Measurements from ENCODE around the gene MRPS21. TPM values are rescaled to one million over a fixed set of nuclear protein-coding genes. Genes with fewer than 3 reads are reported as not detected.

The MRPS21 gene
- 58.9 TPM for total RNA-seq

DNA sequence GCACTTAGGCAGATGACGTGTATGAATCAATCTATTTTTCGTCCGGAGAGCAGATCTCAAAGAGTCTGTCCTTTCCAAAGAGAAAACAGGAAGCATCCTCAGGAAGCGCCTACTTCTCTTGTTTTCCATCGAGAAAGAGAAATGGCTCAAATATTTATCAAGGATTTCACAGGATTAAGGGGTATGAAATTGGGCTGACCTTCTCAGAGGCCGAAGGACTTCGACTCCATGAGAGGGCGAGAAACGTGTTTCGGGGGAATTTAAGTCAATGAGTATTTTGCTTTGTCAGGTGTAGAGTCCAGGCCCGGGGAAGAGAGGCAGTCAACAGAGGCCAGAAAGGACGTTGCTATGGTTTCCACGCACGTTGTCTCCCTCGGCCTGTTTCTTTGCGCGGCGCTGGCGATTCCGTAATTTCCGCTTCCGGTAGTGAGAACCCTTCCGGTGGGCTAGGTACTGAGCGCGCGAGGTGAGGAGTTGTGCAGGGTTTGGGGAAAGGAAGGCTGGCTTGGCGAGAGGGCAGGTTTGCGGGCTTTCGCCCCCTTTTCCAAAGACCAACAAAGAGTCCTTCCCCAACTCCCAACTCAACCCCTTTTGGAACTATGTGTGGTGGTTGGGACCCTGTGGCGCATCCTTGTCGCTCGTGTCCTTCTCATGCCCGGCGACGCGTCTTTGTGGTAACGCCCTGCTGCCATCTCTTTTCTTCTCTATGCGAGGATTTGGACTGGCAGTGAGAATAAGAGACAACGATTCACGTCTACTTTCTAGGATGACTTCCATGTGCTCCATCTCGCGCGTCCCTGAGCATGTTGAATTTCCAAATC lies at the start of gene MRPS21:
MRPS21 (plus strand) TSS at position 429 of the 821 bp plus-strand sequence. CDS start 506 bp downstream, outside the sequence.
- DNase-seq (ENCODE audit: low spot score): peak; percentile 91

DNA sequence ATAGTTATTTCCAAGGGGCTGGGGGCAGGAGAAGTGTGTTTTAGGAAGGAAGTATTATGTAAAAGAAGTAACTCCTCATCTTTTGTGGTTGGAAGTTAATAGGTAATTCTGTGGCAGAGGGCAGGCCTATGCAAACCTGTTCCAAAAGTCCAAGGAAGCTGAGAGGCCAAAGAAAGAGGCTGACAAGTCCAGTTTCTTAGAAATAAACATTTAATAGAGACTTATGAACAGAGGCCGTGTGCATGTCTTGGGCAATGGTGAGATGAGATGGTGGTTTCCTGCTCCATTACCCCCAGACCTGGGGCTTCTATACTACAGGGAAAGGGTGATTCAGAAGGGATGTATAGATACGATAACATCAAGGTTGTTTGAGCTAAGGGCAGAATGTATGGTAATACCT lies 43.7 kb upstream of the MRPS21 start:
- no peak for DNase-seq (ENCODE audit: low spot score)

GRCh38 chr1:150256198-150256553 lies 37.5 kb upstream of the MRPS21 start:
- DNase-seq (ENCODE audit: low spot score): no peak

DNA sequence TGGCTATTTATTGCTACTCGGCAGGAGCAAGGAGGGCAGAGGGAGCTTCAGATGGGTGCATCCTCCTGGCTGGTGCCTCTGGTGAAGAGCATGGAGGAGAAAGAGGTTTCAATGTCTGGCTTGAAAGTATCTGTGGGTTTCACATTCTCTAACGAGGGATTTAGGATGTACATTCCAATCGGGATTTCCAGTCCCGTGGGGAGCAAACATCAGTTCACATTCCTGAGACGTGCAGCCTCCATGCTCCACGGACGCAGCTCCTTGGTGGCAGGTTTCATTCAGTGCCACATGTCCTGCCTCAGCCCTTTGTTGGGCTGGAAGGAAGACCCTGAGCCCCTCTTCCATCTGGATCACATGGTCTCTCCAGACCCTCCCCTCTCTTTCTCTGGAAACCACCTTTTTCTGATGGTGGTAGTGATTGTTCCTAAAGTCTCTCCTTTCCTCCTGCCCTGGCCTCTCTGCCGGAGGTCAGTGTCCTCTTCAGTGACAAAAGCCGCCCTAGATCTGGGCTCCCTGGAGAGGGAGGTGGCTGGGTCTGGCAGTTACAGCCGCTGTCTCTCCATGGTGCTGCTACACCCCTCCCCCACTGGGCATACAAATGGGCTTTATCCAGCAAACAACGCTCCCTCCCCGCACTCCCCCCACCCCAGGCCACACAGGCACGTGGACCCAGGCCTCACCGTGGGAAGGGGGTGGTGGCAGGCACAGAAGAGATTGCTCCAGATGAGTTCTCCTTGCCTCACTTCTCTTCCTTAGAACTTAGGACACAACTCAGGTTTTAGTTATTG lies 36.9 kb upstream of the MRPS21 start:
- no peak for DNase-seq (ENCODE audit: low spot score)

DNA sequence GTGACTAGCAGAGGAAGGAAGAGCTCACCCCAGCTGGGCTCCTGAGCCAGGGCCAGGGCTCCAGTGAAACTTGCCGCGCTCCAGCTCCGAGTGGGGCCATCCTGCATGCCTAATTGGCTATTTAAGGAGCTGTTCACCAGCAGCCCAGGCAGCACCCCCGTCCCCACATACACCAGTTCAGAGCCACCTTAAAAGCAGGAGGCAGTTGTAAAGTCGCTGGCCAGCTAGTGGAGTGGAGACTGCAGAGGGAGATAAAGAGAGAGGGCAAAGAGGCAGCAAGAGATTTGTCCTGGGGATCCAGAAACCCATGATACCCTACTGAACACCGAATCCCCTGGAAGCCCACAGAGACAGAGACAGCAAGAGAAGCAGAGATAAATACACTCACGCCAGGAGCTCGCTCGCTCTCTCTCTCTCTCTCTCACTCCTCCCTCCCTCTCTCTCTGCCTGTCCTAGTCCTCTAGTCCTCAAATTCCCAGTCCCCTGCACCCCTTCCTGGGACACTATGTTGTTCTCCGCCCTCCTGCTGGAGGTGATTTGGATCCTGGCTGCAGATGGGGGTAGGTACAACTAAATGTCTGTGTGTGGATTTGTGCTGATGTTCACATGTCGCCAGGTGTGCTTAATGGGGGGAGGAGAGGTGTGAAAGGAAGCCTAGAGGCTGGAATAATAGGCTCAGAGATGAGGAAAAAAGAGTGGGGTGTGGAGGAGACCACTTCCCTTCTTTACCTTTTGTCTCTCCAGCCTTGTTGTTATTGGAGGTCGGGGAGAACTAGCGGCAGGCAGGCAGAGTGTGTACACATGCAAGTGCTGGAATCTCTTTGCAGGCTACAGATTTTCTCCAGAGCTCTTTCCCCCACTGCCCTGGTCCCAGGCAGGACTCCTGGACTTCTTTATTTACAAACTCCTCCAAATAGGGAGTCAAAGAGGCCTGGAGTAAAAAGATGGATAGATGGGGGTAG lies 35.8 kb upstream of the MRPS21 start, which contains the start of gene CA14:
CA14 (plus strand) TSS at position 151 of the 962 bp plus-strand sequence; CDS start at position 506, 355 bp downstream.
- no peak for DNase-seq (ENCODE audit: low spot score)

- no peak for DNase-seq (ENCODE audit: low spot score)
Observed at GRCh38 chr1:150259217-150259616, 34.4 kb upstream of the MRPS21 start.

DNA sequence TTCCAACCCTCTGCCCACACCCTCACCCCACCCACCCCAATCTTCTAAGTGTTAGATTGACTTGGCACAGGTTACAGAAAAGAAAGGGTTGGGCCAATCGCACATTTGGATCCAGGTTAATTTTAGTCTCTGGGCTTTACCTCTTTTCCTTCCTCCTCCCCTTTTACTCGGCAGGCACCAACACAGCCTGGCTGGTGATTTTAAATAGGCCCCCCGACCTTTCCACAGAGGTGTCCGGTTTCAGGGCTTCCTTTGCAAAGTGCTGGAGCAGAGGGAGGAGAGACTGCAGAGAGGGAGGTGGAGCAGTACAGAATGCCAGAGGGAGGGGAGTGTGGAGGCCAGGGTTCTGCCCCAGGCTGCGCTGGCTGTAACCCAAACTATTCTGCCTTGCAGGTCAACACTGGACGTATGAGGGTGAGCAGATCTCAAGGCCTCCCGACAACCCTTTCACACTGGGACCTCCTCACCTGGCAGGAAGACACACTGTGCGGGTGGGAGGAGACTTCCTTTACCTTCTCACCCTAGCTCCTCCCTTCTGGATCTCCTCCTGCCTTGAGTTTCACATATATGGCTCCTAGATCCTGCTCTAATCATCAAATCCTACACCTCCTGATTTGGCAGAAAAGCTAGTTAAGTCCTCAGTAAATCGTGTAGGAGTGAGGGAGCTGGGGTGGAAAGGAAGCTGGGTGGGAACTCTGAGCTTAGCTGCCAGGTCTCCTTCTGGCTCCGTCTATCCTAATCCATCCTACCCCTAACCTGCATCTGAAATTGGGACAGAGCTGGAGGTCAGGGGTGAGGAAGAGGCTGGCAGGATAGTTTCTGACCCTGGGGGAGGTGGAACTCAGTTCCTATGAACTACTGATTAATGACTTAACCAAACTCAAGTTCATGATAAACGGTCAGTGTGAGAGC lies 33.6 kb upstream of the MRPS21 start:
- peak; percentile 59 for DNase-seq (ENCODE audit: low spot score)

DNA sequence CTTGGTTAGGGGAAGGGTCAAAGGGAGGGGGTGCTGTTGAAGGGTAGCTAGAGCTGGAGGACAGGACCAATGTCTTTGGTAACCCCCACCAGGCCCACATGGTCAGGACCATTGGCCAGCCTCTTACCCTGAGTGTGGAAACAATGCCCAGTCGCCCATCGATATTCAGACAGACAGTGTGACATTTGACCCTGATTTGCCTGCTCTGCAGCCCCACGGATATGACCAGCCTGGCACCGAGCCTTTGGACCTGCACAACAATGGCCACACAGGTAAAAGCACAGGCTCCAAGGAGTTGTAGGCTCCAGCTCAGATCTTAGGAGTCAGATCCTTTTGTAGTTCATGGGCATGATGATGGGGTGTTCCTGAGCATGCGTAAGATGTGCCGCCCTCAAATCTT lies 32.3 kb upstream of the MRPS21 start:
- no peak for DNase-seq (ENCODE audit: low spot score)

DNA sequence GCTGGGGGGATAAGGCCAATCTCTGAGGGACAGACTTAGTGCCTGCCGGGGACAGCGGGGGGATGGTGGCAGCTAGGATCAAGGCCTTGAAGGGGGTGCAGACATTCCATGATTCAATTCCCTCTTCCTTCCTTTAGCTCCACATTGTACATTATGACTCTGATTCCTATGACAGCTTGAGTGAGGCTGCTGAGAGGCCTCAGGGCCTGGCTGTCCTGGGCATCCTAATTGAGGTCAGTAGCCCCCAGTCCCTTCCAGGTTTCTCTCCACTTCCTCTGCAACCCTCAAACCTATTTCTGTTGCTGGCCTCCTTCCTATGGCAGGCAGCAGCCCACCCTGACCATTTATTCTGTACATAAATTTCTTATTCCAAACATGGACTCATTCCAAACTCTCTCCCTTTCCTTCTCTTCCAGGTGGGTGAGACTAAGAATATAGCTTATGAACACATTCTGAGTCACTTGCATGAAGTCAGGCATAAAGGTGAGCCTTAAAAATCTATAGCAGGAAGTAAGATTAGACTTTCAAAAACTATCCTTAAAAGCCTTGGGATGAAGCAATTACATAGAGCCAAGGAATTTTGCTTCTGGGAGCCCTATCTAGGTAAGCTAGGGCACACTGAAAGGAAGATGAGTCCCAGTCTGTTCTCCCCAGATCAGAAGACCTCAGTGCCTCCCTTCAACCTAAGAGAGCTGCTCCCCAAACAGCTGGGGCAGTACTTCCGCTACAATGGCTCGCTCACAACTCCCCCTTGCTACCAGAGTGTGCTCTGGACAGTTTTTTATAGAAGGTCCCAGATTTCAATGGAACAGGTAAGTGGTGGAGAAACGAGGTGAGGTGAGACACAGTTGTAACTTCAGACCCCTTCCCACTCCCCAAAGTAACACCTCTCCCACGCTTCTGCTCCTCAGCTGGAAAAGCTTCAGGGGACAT lies 31.0 kb upstream of the MRPS21 start:
- DNase-seq (ENCODE audit: low spot score): no peak

DNA sequence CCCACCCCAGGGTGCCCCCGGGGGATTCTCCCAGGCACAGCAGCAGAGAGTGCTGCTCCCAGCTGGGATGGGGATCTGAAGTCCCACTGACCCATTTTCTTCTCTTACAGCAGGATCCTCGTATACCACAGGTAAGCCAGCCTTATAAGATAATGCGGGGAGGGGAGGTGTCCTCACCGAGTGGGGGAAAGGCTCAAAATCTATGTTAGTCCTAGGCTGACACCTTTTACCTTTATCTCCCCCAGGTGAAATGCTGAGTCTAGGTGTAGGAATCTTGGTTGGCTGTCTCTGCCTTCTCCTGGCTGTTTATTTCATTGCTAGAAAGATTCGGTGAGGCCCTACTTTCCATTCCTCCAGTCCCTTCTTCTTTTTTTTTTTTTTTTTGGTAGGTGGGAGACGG lies 30.1 kb upstream of the MRPS21 start:
- no peak for DNase-seq (ENCODE audit: low spot score)

DNA sequence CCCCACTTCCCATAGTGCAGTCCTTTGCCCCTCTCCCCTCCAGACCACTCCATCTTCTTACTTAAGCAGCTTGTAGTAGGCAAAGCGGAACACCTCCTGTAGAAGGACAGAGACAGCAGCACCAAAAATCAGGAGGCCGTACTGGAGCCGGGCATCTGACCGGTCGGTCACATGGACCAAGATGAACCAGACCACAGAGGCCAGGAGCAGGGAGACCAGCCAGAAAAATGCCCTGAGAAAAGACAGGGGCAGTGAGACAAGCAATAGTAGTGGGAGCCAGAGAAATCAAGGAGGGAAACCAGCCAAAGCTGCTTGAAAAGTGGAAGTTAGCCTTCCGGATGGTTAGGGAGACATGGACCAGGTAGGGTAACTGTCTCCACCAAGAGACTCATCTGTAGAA lies 25.8 kb upstream of the MRPS21 start:
- no peak for DNase-seq (ENCODE audit: low spot score)

- DNase-seq (ENCODE audit: low spot score): no peak
Observed at GRCh38 chr1:150268340-150268704, 25.3 kb upstream of the MRPS21 start.

DNA sequence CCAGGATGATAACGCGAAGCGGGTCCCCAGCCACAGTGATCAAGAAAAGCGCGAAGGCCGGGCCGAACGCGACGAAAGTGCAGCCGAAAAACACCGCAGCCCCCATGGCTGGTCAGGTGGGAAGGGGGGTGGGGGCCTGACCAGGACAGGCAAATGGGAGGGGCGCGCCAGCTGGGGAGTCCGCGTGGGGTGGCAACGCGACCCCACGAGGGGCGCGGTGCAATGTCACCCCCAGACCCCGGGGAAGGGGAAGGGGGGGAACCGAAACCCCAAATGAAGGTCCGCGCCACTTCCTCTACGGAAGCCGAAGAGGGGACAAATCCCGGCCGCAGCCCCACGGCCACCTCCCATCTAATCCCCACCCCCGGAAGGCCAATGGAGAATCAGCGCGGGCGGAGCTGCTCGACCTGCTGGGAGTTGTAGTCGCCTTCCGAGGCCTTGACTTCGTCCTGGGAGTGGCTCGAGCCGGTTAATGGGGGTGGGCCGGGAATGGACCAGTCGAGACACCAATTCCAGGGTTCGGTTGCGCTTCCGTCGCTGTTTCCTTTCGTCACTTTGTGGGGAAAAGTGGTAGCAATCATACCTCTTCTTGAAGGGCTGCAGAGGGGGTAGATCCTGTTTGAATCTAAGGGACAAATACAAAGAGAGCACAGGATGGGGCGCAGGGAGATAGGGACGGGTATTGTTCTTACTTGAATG lies 24.8 kb upstream of the MRPS21 start, which contains the start of gene APH1A:
APH1A (minus strand) TSS at position 312 of the 699 bp plus-strand sequence; CDS start at position 106, 206 bp downstream.
- peak; percentile 97 for DNase-seq (ENCODE audit: low spot score)

GRCh38 chr1:150269451-150269850 lies 24.2 kb upstream of the MRPS21 start:
- no peak for DNase-seq (ENCODE audit: low spot score)

DNA sequence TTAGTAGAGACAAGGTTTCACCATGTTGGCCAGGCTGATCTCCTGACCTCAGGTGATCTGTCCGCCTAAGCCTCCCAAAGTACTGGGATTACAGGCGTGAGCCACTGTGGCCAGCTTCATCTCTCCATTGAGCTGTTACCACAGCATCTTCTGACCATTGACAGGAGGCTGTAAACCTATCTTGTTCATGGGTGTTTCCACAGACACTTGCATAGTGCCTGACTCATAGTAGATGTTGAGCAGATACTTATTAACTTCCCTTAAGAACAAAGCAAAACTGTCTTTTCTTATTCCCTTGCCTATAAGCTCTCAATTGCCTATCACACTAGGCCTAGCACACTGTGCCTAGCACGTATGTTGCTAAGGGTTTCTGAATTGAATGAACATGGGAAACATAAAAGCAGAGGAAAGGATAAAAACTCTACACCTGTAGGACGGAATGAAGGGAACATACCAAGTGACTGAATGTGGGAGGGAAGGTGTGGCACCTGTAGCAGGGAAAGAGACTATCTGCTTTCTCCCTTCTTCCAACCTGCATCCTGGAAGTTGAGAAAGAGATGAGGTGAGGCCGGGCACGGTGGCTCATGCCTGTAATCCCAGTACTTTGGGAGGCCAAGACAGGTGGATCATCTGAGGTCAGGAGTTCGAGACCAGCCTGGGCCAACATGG lies 22.2 kb upstream of the MRPS21 start:
- no peak for DNase-seq (ENCODE audit: low spot score)

- no peak for DNase-seq (ENCODE audit: low spot score)
Observed at GRCh38 chr1:150273311-150273710, 20.4 kb upstream of the MRPS21 start.

- DNase-seq (ENCODE audit: low spot score): no peak
Observed at GRCh38 chr1:150280138-150280707, 13.4 kb upstream of the MRPS21 start.

DNA sequence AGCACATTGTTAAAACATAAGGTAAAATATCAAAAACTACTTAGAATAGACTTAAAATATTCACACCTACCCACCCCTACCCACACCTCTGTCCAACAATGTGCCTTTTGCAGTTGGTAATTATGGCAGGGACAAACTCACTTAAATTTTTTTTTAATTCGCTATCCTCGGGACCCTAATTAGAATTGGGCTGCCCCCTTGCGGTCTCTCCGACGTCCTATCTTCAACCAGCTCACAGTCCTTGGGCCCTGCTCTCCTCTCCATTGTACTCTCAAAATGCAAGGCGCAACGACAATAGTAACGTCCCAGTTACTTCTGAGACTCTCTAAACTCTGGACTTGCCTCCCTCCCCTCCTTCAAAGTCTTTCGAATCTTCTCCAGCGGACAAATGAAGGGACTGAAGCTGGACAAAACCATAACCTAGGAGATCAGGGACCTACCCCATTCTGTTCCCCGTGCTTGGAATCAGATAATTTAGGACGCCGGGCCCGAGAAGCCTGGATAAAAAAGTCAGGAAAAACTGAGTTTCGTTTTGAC lies 12.4 kb upstream of the MRPS21 start:
- DNase-seq (ENCODE audit: low spot score): peak; percentile 72

All from mucosa of gallbladder (tissue), 1 donor.